SJSA1 (cell line): Measurements from ENCODE around the gene HEPN1. TPM values are rescaled to one million over a fixed set of nuclear protein-coding genes. Genes with fewer than 3 reads are reported as not detected.

Experiments
- DNase-seq, 2 experiments: peaks; one replicate each; pipeline ENCODE4 v3.0.0-alpha.2; 2015 to 2020; ENCODE audit warnings: low spot score in 2 of 2, low read depth in 1 of 2
- H3K27ac ChIP-seq: fragments of 250-450 bp; sonication (Bioruptor Pico); 2 replicates; pipeline ENCODE4 v1.5.1; 2020; ENCODE audit warnings: mild to moderate bottlenecking, moderate library complexity
- H3K27me3 ChIP-seq: fragments of 250-450 bp; sonication (Bioruptor Pico); replicated peaks from 2 replicates; pipeline ENCODE4 v1.5.1; 2020; ENCODE audit warnings: mild to moderate bottlenecking, moderate library complexity
- H3K36me3 ChIP-seq: fragments of 250-450 bp; sonication (Bioruptor Pico); 2 replicates; pipeline ENCODE4 v1.5.1; 2020; ENCODE audit warnings: mild to moderate bottlenecking
- H3K4me1 ChIP-seq: fragments of 250-450 bp; sonication (Bioruptor Pico); replicated peaks from 2 replicates; pipeline ENCODE4 v1.6.1; 2021; ENCODE audit warnings: mild to moderate bottlenecking
- H3K4me3 ChIP-seq: fragments of 250-450 bp; sonication (Bioruptor Pico); 2 replicates; pipeline ENCODE4 v1.5.1; 2020; ENCODE audit warnings: mild to moderate bottlenecking
- H3K9me3 ChIP-seq: fragments of 250-450 bp; sonication (Bioruptor Pico); replicated peaks from 2 replicates; pipeline ENCODE4 v1.5.1; 2020; ENCODE audit warnings: mild to moderate bottlenecking
- total RNA-seq: library from RNA; depleted of rRNA; stranded (reverse); fragments of >200 nt; shearing (Covaris generic); gene quantifications from 2 replicates; pipeline ENCODE4 v1.2.3, GENCODE V29; 2014

HEPN1 gene
- total RNA-seq, 1 experiment from 2014 or later, result not detected

- Histone ChIP-seq H3K27me3 (no peaks in the 10 kb centered on the region), H3K27ac (peak overlapping the region; percentile 88), H3K36me3 (no peaks in the 10 kb centered on the region), H3K4me3 (no peak overlapping the region), H3K4me1 (peaks cover 56% of the 10 kb centered on the region), H3K9me3 (no peaks in the 10 kb centered on the region)
- no peak for DNase-seq
These were observed 20.8 kb upstream of the HEPN1 start for GRCh38 chr11:124898263-124898680.

- Histone ChIP-seq H3K4me1 (peaks cover 56% of the 10 kb centered on the region), H3K4me3 (no peak overlapping the region), H3K27ac (peak overlapping the region; percentile 88), H3K27me3 (no peaks in the 10 kb centered on the region), H3K9me3 (no peaks in the 10 kb centered on the region), H3K36me3 (no peaks in the 10 kb centered on the region)
- DNase-seq, result peak in 1 of 2 experiments; percentile 72
These were observed 20.3 kb upstream of the HEPN1 start for GRCh38 chr11:124898711-124899110.

- Histone ChIP-seq H3K36me3 (no peaks in the 10 kb centered on the region), H3K27ac (peak overlapping the region; percentile 88), H3K27me3 (no peaks in the 10 kb centered on the region), H3K4me1 (peaks cover 56% of the 10 kb centered on the region), H3K4me3 (no peak overlapping the region), H3K9me3 (no peaks in the 10 kb centered on the region)
- no peak for DNase-seq
These were observed 19.5 kb upstream of the HEPN1 start for GRCh38 chr11:124899383-124900145.

GRCh38 chr11:124900464-124900863 lies 18.6 kb upstream of the HEPN1 start:
- no peaks in the 10 kb centered on the region for H3K9me3 ChIP-seq

GRCh38 chr11:124902616-124903015 lies 16.4 kb upstream of the HEPN1 start:
- Histone ChIP-seq H3K27me3 (no peaks in the 10 kb centered on the region), H3K4me3 (no peak overlapping the region), H3K36me3 (no peaks in the 10 kb centered on the region), H3K4me1 (peaks cover 37% of the 10 kb centered on the region), H3K27ac (no peak overlapping the region), H3K9me3 (no peaks in the 10 kb centered on the region)
- DNase-seq, result no peak

More at GRCh38 chr11:124900464-124900863, 18.6 kb upstream of the HEPN1 start:
- Histone ChIP-seq H3K4me1 (peaks cover 56% of the 10 kb centered on the region), H3K4me3 (no peak overlapping the region), H3K27ac (peak overlapping the region; percentile 88), H3K36me3 (no peaks in the 10 kb centered on the region), H3K27me3 (no peaks in the 10 kb centered on the region)
- peak; percentile 76 to 79 for DNase-seq

GRCh38 chr11:124915541-124916369 lies 3.3 kb upstream of the HEPN1 start:
- H3K36me3 ChIP-seq, result no peaks in the 10 kb centered on the region
- H3K9me3 ChIP-seq, result no peaks in the 10 kb centered on the region
- peaks cover 2% of the 10 kb centered on the region for H3K4me1 ChIP-seq
- no peak overlapping the region for H3K27ac ChIP-seq
- no peak for DNase-seq
- no peaks in the 10 kb centered on the region for H3K27me3 ChIP-seq
- H3K4me3 ChIP-seq, result no peak overlapping the region

GRCh38 chr11:124916370-124916710 lies 2.7 kb upstream of the HEPN1 start:
- no peak for DNase-seq
- Histone ChIP-seq H3K27me3 (no peaks in the 10 kb centered on the region), H3K4me3 (no peak overlapping the region), H3K4me1 (peaks cover 8% of the 10 kb centered on the region), H3K27ac (no peak overlapping the region), H3K36me3 (no peaks in the 10 kb centered on the region), H3K9me3 (no peaks in the 10 kb centered on the region)

- Histone ChIP-seq H3K4me3 (no peak overlapping the region), H3K27ac (no peak overlapping the region), H3K4me1 (peaks cover 11% of the 10 kb centered on the region), H3K36me3 (no peaks in the 10 kb centered on the region), H3K27me3 (no peaks in the 10 kb centered on the region), H3K9me3 (no peaks in the 10 kb centered on the region)
- DNase-seq, result no peak
These were observed 1.9 kb upstream of the HEPN1 start for GRCh38 chr11:124917115-124917637.

- no peak overlapping the region for H3K4me3 ChIP-seq
These were observed 848 bp downstream of the HEPN1 start for GRCh38 chr11:124919898-124920297.

GRCh38 chr11:124920356-124920755 lies 1.3 kb downstream of the HEPN1 start:
- no peaks in the 10 kb centered on the region for H3K36me3 ChIP-seq
- no peaks in the 10 kb centered on the region for H3K27me3 ChIP-seq
- peaks cover 11% of the 10 kb centered on the region for H3K4me1 ChIP-seq
- no peak for DNase-seq
- no peaks in the 10 kb centered on the region for H3K9me3 ChIP-seq
- H3K27ac ChIP-seq, result peak overlapping the region; percentile 66; the same call in 1 of the 2 replicates
- no peak overlapping the region for H3K4me3 ChIP-seq

More at GRCh38 chr11:124919898-124920297, 848 bp downstream of the HEPN1 start:
- Histone ChIP-seq H3K36me3 (no peaks in the 10 kb centered on the region), H3K27ac (no peak overlapping the region), H3K27me3 (no peaks in the 10 kb centered on the region), H3K9me3 (no peaks in the 10 kb centered on the region), H3K4me1 (peaks cover 11% of the 10 kb centered on the region)
- DNase-seq, result no peak

GRCh38 chr11:124920870-124921609 lies 2.0 kb downstream of the HEPN1 start:
- Histone ChIP-seq H3K9me3 (no peaks in the 10 kb centered on the region), H3K27ac (peak overlapping the region; percentile 66), H3K4me1 (peaks cover 11% of the 10 kb centered on the region), H3K4me3 (peak overlapping the region; percentile 56), H3K27me3 (no peaks in the 10 kb centered on the region), H3K36me3 (no peaks in the 10 kb centered on the region)
- peak; percentile 67 to 79 for DNase-seq

- no peak overlapping the region for H3K4me3 ChIP-seq
- peaks cover 11% of the 10 kb centered on the region for H3K4me1 ChIP-seq
- no peaks in the 10 kb centered on the region for H3K9me3 ChIP-seq
- H3K27me3 ChIP-seq, result no peaks in the 10 kb centered on the region
- no peak overlapping the region for H3K27ac ChIP-seq
- no peaks in the 10 kb centered on the region for H3K36me3 ChIP-seq
- DNase-seq, result no peak
These were observed 3.8 kb downstream of the HEPN1 start for GRCh38 chr11:124922831-124923230.

GRCh38 chr11:124923296-124923695 lies 4.2 kb downstream of the HEPN1 start:
- Histone ChIP-seq H3K27me3 (no peaks in the 10 kb centered on the region), H3K27ac (no peak overlapping the region), H3K9me3 (no peaks in the 10 kb centered on the region), H3K4me1 (peaks cover 11% of the 10 kb centered on the region), H3K36me3 (no peaks in the 10 kb centered on the region), H3K4me3 (no peak overlapping the region)
- no peak for DNase-seq
